Body of pancreas (tissue), 4 donors: ENCODE data around the gene ZSCAN10. TPM values are rescaled to one million over a fixed set of nuclear protein-coding genes. Genes with fewer than 3 reads are reported as not detected.
"Not testable (repeated sequence)": the region's sequence is repeated elsewhere in the genome, so short reads cannot be mapped to it uniquely, and the experiment has no call there.

Experiments
- ATAC-seq: fragments of 150-250 bp; one replicate; pipeline ENCODE4 v1.9.1; 2016
- DNase-seq, 4 donors: peaks; one replicate each; pipeline ENCODE4 v3.0.0-alpha.2; 2019
- H3K27ac ChIP-seq, 4 donors: fragments of 200-600 bp; sonication (generic); 1 replicate in 3 of 4; 2 replicates in 1 of 4; pipeline versions ENCODE4 v1.5.1 to v1.6.1; 2016 to 2019; ENCODE audit warnings: mild to moderate bottlenecking in 1 of 4, mixed read lengths in 1 of 4, moderate library complexity in 1 of 4
- H3K27me3 ChIP-seq, 2 donors: fragments of 200-600 bp; sonication (generic); one replicate each; pipeline ENCODE4 v1.6.0; 2016; ENCODE audit warnings: mild to moderate bottlenecking in 1 of 2
- H3K36me3 ChIP-seq, 2 donors: fragments of 200-600 bp; sonication (generic); replicated peaks in 1 of 2; 2 replicates each; pipeline ENCODE4 v1.5.1; 2016; ENCODE audit warnings: low read depth in 2 of 2; ENCODE audit not compliant: insufficient read depth in 1 of 2
- H3K4me1 ChIP-seq: fragments of 200-600 bp; sonication (generic); one replicate; pipeline ENCODE4 v1.6.0; 2016
- H3K4me3 ChIP-seq, 2 donors: fragments of 200-600 bp; sonication (generic); 1 replicate in 1 of 2; 2 replicates in 1 of 2; pipeline ENCODE4 v1.5.1; 2016 to 2019
- H3K9me3 ChIP-seq, 3 donors: fragments of 200-600 bp; sonication (generic); 1 replicate in 2 of 3; 2 replicates in 1 of 3; pipeline ENCODE4 v1.5.1; 2016
- POLR2A ChIP-seq, 3 donors: fragments of 450-650 bp; IDR thresholded peaks; one replicate each; pipeline ENCODE4 v1.6.1; 2016; ENCODE audit warnings: antibody characterized with exemption in 3 of 3, mild to moderate bottlenecking in 2 of 3
- WGBS, 2 donors: methylation state at CpG; one replicate each; pipeline ENCODE4 v1.1.5; 2017; 5-methylcytosine and 5-hydroxymethylcytosine counted together
- intact Hi-C: fragments of 100-400 bp; cut with DNase I; formaldehyde crosslinking; loops from one replicate; pipeline ENCODE4 v1.15.1; 2023
- total RNA-seq, 2 donors: library from RNA; depleted of rRNA; stranded (reverse); fragments of >200 nt; gene quantifications; one replicate each; pipeline ENCODE4 v1.1.0, GENCODE V29; 2016
- TF ChIP-seq, protein P1 (sequence below), 7 experiments: fragments of 450-650 bp in 4 of 7; fragments of 200-600 bp in 3 of 7; sonication (generic) in 3 of 7; IDR thresholded peaks; one replicate each; pipeline ENCODE4 v1.5.1; 2016 to 2019; ENCODE audit warnings: antibody characterized with exemption in 7 of 7

The ZSCAN10 gene
- total RNA-seq, 2 donors from 2014 or later, result not detected

GRCh38 chr16:3140603-3141427 lies 41.7 kb upstream of the ZSCAN10 start:
- no peak overlapping the region for H3K4me3 ChIP-seq
- peaks cover 13% of the 10 kb centered on the region for H3K4me1 ChIP-seq
- ATAC-seq, result no peak
- H3K9me3 ChIP-seq, result no peaks in the 10 kb centered on the region
- 93 to 95% methylated on average over 32 to 56 of the region's 69 CpGs for WGBS, 2 donors
- H3K27ac ChIP-seq, result no peak overlapping the region
- intact Hi-C loops, result no loop called here
- no peak for DNase-seq
- TF ChIP-seq, protein P1, sequence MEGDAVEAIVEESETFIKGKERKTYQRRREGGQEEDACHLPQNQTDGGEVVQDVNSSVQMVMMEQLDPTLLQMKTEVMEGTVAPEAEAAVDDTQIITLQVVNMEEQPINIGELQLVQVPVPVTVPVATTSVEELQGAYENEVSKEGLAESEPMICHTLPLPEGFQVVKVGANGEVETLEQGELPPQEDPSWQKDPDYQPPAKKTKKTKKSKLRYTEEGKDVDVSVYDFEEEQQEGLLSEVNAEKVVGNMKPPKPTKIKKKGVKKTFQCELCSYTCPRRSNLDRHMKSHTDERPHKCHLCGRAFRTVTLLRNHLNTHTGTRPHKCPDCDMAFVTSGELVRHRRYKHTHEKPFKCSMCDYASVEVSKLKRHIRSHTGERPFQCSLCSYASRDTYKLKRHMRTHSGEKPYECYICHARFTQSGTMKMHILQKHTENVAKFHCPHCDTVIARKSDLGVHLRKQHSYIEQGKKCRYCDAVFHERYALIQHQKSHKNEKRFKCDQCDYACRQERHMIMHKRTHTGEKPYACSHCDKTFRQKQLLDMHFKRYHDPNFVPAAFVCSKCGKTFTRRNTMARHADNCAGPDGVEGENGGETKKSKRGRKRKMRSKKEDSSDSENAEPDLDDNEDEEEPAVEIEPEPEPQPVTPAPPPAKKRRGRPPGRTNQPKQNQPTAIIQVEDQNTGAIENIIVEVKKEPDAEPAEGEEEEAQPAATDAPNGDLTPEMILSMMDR (IDR thresholded peaks at IDR 0.05), result no peak
- TF ChIP-seq POLR2A (IDR thresholded peaks at IDR 0.05), result no peak
- no peaks in the 10 kb centered on the region for H3K27me3 ChIP-seq
- peaks cover 0 to 14% of the 10 kb centered on the region in 2 donors for H3K36me3 ChIP-seq

- Histone ChIP-seq H3K36me3 (peaks cover 0 to 14% of the 10 kb centered on the region in 2 donors), H3K4me1 (peaks cover 18% of the 10 kb centered on the region)
- intact Hi-C loops, H3K27me3 ChIP-seq, ATAC-seq, H3K4me3 ChIP-seq, DNase-seq, H3K9me3 ChIP-seq, H3K27ac ChIP-seq: not testable (repeated sequence)
- 82 to 84% methylated on average over 9 of the region's 9 CpGs for WGBS, 2 donors
These were observed 40.5 kb upstream of the ZSCAN10 start for GRCh38 chr16:3139561-3139960.

- H3K36me3 ChIP-seq, result peaks cover 0 to 14% of the 10 kb centered on the region in 2 donors
These were observed 39.8 kb upstream of the ZSCAN10 start for GRCh38 chr16:3138823-3139426.

GRCh38 chr16:3138342-3138741 lies 39.2 kb upstream of the ZSCAN10 start:
- H3K9me3 ChIP-seq, result no peaks in the 10 kb centered on the region
- DNase-seq, result no peak
- no peak overlapping the region for H3K4me3 ChIP-seq
- intact Hi-C loops, result no loop called here
- no peak for TF ChIP-seq POLR2A (IDR thresholded peaks at IDR 0.05)
- TF ChIP-seq, protein P1 (IDR thresholded peaks at IDR 0.05), result no peak
- H3K27me3 ChIP-seq, result no peaks in the 10 kb centered on the region
- H3K36me3 ChIP-seq, result peaks cover 0 to 14% of the 10 kb centered on the region in 2 donors
- no peak for ATAC-seq
- H3K27ac ChIP-seq, result no peak overlapping the region
- 81% methylated on average over 21 of the region's 21 CpGs; no CpG with 5 or more reads in 1 of the 2 donors for WGBS, 2 donors
- H3K4me1 ChIP-seq, result peaks cover 24% of the 10 kb centered on the region

More at GRCh38 chr16:3138823-3139426, 39.8 kb upstream of the ZSCAN10 start:
- no peaks in the 10 kb centered on the region for H3K27me3 ChIP-seq
- peaks cover 20% of the 10 kb centered on the region for H3K4me1 ChIP-seq
- ATAC-seq (no peak), DNase-seq (no peak)
- TF ChIP-seq, protein P1 (IDR thresholded peaks at IDR 0.05), result no peak
- TF ChIP-seq POLR2A (IDR thresholded peaks at IDR 0.05), result no peak
- intact Hi-C loops, result no loop called here
- WGBS, 2 donors, result 87 to 93% methylated on average over 13 to 14 of the region's 14 CpGs
- no peak overlapping the region for H3K27ac ChIP-seq
- H3K9me3 ChIP-seq, result no peaks in the 10 kb centered on the region
- H3K4me3 ChIP-seq, result no peak overlapping the region

- DNase-seq (no peak), ATAC-seq (no peak)
- intact Hi-C loops, result no loop called here
- Histone ChIP-seq H3K9me3 (no peaks in the 10 kb centered on the region), H3K36me3 (peaks cover 0 to 9% of the 10 kb centered on the region in 2 donors), H3K4me3 (no peak overlapping the region), H3K4me1 (peaks cover 34% of the 10 kb centered on the region), H3K27me3 (no peaks in the 10 kb centered on the region), H3K27ac (no peak overlapping the region)
- TF ChIP-seq, protein P1 (IDR thresholded peaks at IDR 0.05), result no peak
- no peak for TF ChIP-seq POLR2A (IDR thresholded peaks at IDR 0.05)
- 95 to 97% methylated on average over 13 of the region's 13 CpGs for WGBS, 2 donors
These were observed 38.2 kb upstream of the ZSCAN10 start for GRCh38 chr16:3137267-3137666.
